HG02763 (cell line): ENCODE data around the gene SLC66A1.

ENCODE experiments used
- ATAC-seq: cut with Tn5 transposase; IDR thresholded peaks from one replicate; pipeline ENCODE4 v1.9.1; 2021; ENCODE audit warnings: mild to moderate bottlenecking, moderate library complexity; ENCODE audit not compliant: unreplicated experiment

SLC66A1 gene

GRCh38 chr1:19375631-19376400 lies 63.7 kb downstream of the SLC66A1 start:
- no peak for ATAC-seq

- ATAC-seq: no peak
These were observed 64.6 kb downstream of the SLC66A1 start for GRCh38 chr1:19376428-19377372.

- no peak for ATAC-seq
These were observed 65.9 kb downstream of the SLC66A1 start for GRCh38 chr1:19377812-19378718.
